SH-SY5Y (cell line): Measurements from ENCODE around the gene ZNF385C.

Experiments
- GATA2 ChIP-seq: IDR thresholded peaks from 2 replicates; pipeline ENCODE4 v1.6.1; 2011; ENCODE audit warnings: mild to moderate bottlenecking, low read depth, low read length
- GATA3 ChIP-seq: IDR thresholded peaks from 2 replicates; pipeline ENCODE4 v1.6.1; 2011; ENCODE audit warnings: low read depth, mild to moderate bottlenecking, low read length, moderate library complexity

DNA sequence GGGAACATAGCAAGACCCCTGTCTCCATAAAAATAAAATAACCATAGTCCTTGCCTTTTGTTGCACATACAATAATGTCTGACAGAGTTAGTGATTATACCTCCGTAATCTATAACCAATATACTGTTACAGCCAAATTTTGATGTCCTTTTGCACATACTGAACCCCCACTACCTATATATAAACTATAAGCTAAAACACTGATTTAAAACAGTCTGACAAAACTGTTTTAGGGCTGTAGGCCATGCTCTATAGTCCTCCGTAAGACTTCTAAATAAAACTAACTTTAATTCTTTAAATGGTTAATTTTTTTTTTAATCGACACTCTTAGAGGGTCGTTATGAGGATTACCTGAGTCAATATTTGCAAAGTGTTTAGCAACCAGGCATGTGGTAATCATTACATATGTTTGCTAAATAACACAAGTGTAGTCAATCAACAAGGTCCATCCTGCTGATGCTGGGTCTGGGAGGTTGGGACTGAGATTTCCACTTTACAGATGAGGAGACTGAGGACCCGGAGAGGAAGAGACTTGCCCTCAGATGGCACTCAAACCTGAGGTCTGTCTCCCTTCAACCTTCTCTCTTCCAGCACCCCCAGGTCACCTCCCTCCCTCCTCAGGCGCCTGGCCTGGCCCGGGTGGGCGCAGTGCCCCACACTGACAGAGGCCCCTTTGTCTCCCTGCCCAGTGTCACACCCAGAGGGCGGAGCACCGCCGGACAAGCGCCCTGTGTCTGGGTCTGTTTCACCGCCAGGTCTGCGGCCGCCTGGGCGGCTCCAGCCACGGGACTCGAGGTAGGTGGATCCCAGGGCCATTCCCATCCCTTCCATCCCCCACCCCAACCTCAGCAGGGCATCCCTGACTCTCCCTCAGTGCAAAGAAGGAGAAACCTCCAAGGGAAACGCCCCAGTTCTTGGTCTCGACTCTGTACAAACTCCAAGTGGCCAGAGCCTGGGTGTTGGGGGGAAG, 10.3 kb downstream of the ZNF385C start:
- TF ChIP-seq GATA2 (no peak), GATA3 (no peak)
